ENCODE results near the gene TTL.

Gene TTL

DNA sequence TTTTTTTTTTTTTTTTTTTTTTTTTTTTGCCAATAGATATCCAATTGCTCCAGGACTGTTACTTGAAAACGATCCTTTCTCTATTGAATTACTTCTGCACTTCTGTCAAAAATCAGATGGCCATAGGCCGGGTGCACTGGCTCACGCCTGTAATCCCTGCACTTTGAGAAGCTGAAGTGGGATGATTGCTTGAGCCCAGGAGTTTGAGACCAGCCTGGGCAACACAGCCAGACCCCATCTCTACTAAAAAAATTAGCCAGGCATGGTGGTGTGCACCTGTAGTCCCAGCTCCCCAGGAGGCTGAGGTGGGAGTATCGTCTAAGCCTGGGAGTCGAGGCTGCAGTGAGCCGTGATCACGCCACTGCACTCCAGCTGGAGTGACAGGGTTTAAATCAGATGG lies 98.1 kb downstream of the TTL start:
- in situ Hi-C loops (cut with MboI; ENCODE audit: low sequenced_read_pairs), result no loop called here

DNA sequence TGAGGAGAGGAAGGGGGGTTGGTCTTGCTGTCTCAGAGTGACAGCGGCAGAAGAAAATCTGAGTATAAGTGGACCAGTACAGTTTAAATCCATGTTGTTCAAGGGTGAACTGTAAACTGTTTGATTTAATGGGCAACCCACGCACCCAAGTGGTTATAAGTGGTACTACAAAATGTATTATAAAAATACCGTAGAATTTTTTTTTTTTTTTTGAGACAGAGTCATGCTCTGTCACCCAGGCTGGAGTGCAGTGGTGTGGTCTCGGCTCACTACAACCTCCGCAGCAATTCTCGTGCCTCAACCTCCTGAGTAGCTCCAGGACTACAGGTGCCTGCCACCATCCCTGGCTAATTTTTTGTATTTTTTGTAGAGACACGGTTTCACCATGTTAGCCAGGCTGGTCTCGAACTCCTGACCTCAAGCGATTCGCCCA lies 100.4 kb downstream of the TTL start:
- in situ Hi-C loops (cut with MboI; ENCODE audit: low sequenced_read_pairs), result no loop called here

DNA sequence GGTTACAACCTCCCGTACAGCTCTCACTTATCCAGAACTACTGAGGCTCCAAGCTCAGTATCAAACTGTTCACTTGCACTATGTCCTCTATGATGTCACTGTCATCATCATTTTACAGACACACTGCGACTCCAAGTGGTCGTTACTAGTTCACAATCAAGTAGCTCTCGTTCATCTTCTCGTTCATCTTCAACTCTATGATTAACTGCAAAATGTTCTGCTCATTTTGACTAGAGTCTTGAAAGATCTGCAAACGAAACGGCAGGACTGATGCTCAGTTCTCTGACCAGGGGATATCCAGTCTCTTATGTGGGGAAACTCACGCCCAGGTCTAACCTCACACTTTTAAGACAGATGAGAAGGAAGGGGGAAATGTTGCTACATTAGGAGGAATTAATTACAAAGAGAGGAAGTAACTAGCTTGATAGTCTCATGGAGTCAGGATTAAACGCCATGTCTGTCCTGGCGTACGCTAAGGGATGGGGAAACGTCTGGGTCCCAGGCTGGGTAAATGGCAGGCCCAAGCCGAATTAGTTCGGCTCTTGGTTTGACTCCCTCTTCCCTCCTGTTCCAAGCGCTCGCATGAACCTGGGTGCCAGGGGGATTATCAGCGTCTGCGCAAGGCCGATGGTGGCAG lies 101.7 kb downstream of the TTL start:
- in situ Hi-C loops (cut with MboI; ENCODE audit: low sequenced_read_pairs), result no loop called here

DNA sequence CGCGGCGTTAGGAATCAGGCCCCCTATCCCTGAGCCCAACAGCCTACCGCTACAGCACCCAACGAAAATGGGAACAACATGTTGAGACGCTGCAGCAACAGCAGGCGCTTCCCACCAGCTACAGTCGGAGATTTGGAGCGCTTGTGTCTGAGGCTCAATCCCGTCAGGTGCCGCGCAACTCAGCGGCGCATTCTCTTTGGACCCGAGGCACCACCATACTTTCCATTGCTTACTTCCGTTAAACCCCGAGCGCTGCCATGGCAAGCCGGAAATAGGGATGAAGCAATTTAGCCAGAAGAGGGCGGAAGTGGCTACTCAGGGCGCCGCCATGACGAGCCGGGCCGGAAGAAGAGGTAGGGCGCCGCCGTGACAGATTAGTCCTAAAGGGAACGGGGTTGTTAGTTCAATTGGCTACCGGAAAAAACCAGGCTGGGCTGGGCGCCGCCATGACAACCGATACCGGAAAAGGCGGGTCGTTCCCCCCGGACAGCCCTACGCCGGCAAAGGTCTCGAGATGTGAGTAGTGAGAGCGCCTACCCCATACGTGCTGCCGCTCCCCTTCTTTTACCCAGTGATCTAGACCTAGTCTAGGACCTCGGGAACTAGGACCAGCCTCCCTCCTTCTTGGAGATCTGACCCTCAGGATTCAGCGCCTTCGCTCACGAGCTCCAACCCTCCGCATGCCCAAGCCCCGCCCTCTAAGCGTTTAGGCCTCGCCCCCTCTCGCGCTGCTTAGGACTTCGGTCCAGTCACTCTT lies 102.4 kb downstream of the TTL start, which contains the start of gene CHCHD5:
TSS of gene CHCHD5 (plus strand) at position 476 of the 757 bp plus-strand sequence. CDS start at position 515, 39 bp downstream.
- in situ Hi-C loops (cut with MboI; ENCODE audit: low sequenced_read_pairs), result no loop called here

DNA sequence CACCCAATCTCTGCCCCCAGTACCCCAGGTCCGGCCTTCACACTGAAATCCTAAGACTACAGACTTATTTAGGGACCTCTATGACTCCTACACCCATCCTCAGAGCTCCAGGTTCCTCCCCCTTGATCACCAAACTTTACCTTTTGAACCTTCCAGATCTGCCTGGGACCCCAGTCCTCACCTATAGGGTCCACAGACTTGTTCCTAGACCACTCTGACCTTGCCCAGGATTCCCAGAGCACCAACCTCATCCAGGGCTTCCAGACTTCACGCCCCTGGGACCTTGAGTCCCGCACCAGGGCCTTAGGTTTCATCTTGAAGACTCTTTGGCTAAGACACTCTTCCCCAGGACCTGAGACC lies 102.9 kb downstream of the TTL start:
- in situ Hi-C loops (cut with MboI; ENCODE audit: low sequenced_read_pairs), result no loop called here

DNA sequence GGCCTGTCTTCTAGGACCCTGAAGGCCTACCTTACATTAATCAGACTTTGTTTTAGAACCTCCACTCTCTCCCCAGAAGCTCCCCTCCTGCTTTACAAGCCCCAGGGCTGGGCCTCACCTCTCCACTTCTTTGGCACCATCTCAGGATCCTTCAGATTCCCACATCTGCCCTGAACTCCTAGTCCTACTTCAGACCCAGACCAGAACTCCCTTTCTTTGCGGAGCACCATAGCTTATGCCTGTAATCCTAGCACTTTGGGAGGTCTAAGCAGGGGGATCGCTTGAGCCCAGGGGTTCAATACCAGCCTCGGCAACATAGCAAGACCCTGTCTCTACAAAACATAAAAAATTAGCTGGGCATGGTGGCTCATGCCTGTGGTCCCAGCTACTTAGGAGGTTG lies 103.4 kb downstream of the TTL start:
- in situ Hi-C loops (cut with MboI; ENCODE audit: low sequenced_read_pairs), result no loop called here

DNA sequence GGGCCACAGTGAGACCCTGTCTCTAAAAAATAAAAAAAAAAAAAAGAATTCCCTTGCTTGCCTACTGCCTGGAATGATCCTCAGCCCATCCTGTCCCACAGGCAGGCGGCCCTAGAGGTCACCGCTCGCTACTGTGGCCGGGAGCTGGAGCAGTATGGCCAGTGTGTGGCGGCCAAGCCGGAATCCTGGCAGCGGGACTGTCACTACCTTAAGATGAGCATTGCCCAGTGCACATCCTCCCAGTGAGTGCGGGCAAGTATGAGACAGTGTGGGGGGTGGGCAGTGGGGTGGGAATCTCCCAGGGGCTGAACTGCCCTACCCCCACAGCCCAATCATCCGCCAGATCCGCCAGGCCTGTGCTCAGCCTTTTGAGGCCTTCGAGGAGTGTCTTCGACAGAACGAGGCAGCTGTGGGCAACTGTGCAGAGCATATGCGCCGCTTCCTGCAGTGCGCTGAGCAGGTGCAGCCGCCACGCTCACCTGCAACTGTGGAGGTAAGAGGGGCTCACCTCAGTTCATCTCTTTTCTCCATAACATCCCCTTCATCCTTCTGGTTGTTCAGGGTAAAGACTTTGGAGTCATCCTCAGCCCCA lies 104.0 kb downstream of the TTL start:
- in situ Hi-C loops (cut with MboI; ENCODE audit: low sequenced_read_pairs), result no loop called here

DNA sequence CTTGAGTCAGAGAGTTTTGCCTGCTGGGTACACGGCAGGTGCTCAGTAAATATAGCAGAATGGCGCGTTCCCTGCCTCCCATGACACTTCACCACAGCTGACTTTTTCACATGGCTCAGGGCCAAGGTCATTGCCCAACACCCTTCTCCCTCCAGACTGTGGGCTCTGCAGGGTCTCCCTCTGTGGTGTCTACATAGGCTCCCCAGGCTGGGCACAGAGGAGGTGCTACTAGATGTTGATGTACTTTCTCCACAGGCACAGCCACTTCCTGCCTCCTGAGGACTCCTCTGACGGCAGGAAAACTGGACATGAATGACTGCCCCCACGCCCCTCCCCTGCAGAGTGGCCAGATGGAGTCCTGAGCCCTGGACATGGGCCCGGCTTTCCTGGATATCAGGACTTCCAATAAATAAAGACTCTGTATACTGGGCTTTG lies 106.7 kb downstream of the TTL start:
- in situ Hi-C loops (cut with MboI; ENCODE audit: low sequenced_read_pairs), result no loop called here

Measured in hTERT RPE-1 (cell line).